Duodenal mucosa (tissue), 2 donors: ENCODE measurements around the gene ALAS2.

Experiments
- H3K27ac ChIP-seq: one replicate; pipeline ENCODE4 v1.7.0; 2013; ENCODE audit warnings: low read depth, low read length
- H3K27me3 ChIP-seq, 2 donors: one replicate each; pipeline ENCODE4 v1.7.0; 2013; ENCODE audit warnings: low read length in 2 of 2, control low read depth in 1 of 2; ENCODE audit not compliant: insufficient read depth in 2 of 2, control insufficient read depth in 1 of 2
- H3K36me3 ChIP-seq, 2 donors: one replicate each; pipeline ENCODE4 v1.7.0; 2013; ENCODE audit warnings: low read length in 2 of 2, control low read depth in 1 of 2; ENCODE audit not compliant: insufficient read depth in 2 of 2, control insufficient read depth in 1 of 2
- H3K4me1 ChIP-seq, 2 donors: one replicate each; pipeline ENCODE4 v1.7.0; 2013; ENCODE audit warnings: low read length in 2 of 2, control low read depth in 1 of 2; ENCODE audit not compliant: insufficient read depth in 2 of 2, control insufficient read depth in 1 of 2
- H3K4me3 ChIP-seq, 2 donors: one replicate each; pipeline ENCODE4 v1.7.0; 2013; ENCODE audit warnings: low read length in 2 of 2, low read depth in 1 of 2
- H3K9ac ChIP-seq, 2 donors: one replicate each; pipeline ENCODE4 v1.7.0; 2013; ENCODE audit warnings: low read length in 2 of 2, low read depth in 1 of 2
- H3K9me3 ChIP-seq, 2 donors: one replicate each; pipeline ENCODE4 v1.7.0; 2013; ENCODE audit warnings: low read length in 2 of 2, control low read depth in 1 of 2; ENCODE audit not compliant: control insufficient read depth in 1 of 2

Gene ALAS2

GRCh38 chrX:55006827-55007621 is 23.8 kb downstream of the ALAS2 start:
- Histone ChIP-seq H3K9ac (peak overlapping the region in 1 of 2 donors; percentile 33), H3K27ac (peak overlapping the region; percentile 32), H3K27me3 (no peaks in the 10 kb centered on the region)

GRCh38 chrX:55005256-55005655 is 25.5 kb downstream of the ALAS2 start:
- no peaks in the 10 kb centered on the region for H3K9me3 ChIP-seq
- H3K36me3 ChIP-seq, result peaks cover 18 to 39% of the 10 kb centered on the region in 2 donors
- H3K4me1 ChIP-seq, result peaks cover 23 to 25% of the 10 kb centered on the region in 2 donors
- no peaks in the 10 kb centered on the region for H3K27me3 ChIP-seq
- H3K9ac ChIP-seq, result no peak overlapping the region
- H3K27ac ChIP-seq, result no peak overlapping the region
- H3K4me3 ChIP-seq, result no peak overlapping the region

More at GRCh38 chrX:55006827-55007621, 23.8 kb downstream of the ALAS2 start:
- Histone ChIP-seq H3K4me1 (peaks cover 13 to 14% of the 10 kb centered on the region in 2 donors), H3K4me3 (peak overlapping the region; percentile 28 to 29), H3K9me3 (no peaks in the 10 kb centered on the region), H3K36me3 (peaks cover 18 to 37% of the 10 kb centered on the region in 2 donors)

GRCh38 chrX:55004231-55004630 is 26.5 kb downstream of the ALAS2 start:
- H3K9me3 ChIP-seq, result no peaks in the 10 kb centered on the region

GRCh38 chrX:54999717-55000598 is 30.8 kb downstream of the ALAS2 start, which contains the start of gene APEX2:
APEX2 (plus strand) TSS chrX:55000363; CDS start chrX:55000423, 60 bp downstream.
- Histone ChIP-seq H3K27me3 (no peaks in the 10 kb centered on the region), H3K9ac (peak within 1 kb of the TSS; percentile 79 to 80), H3K4me3 (peak within 1 kb of the TSS; percentile 87 to 93), H3K4me1 (peaks cover 9 to 17% of the 10 kb centered on the region in 2 donors), H3K27ac (peak within 1 kb of the TSS; percentile 88), H3K36me3 (peaks cover 13 to 30% of the 10 kb centered on the region in 2 donors), H3K9me3 (no peaks in the 10 kb centered on the region)

More at GRCh38 chrX:55004231-55004630, 26.5 kb downstream of the ALAS2 start:
- peaks cover 18 to 39% of the 10 kb centered on the region in 2 donors for H3K36me3 ChIP-seq
- H3K27ac ChIP-seq, result no peak overlapping the region
- H3K27me3 ChIP-seq, result no peaks in the 10 kb centered on the region
- peaks cover 23 to 28% of the 10 kb centered on the region in 2 donors for H3K4me1 ChIP-seq
- H3K9ac ChIP-seq, result no peak overlapping the region
- no peak overlapping the region for H3K4me3 ChIP-seq

- Histone ChIP-seq H3K4me3 (no peak overlapping the region), H3K27me3 (no peaks in the 10 kb centered on the region), H3K36me3 (no peaks in the 10 kb centered on the region), H3K9me3 (no peaks in the 10 kb centered on the region), H3K9ac (no peak overlapping the region), H3K27ac (no peak overlapping the region), H3K4me1 (peaks cover 0 to 7% of the 10 kb centered on the region in 2 donors)
These were observed 35.2 kb downstream of the ALAS2 start for GRCh38 chrX:54995621-54996020.

GRCh38 chrX:54994668-54995351 is 36.0 kb downstream of the ALAS2 start:
- H3K9ac ChIP-seq, result no peak overlapping the region
- no peak overlapping the region for H3K4me3 ChIP-seq
- H3K27me3 ChIP-seq, result no peaks in the 10 kb centered on the region

GRCh38 chrX:54994099-54994498 is 36.7 kb downstream of the ALAS2 start, which contains the start of gene PFKFB1:
PFKFB1 (minus strand) TSS chrX:54994188; CDS start chrX:54994007, 181 bp downstream.
- no peaks in the 10 kb centered on the region for H3K27me3 ChIP-seq
- no peak within 1 kb of the TSS for H3K27ac ChIP-seq
- no peaks in the 10 kb centered on the region for H3K9me3 ChIP-seq
- peaks cover 0 to 2% of the 10 kb centered on the region in 2 donors for H3K4me1 ChIP-seq
- no peak within 1 kb of the TSS for H3K4me3 ChIP-seq
- H3K36me3 ChIP-seq, result no peaks in the 10 kb centered on the region
- H3K9ac ChIP-seq, result no peak within 1 kb of the TSS

More at GRCh38 chrX:54994668-54995351, 36.0 kb downstream of the ALAS2 start:
- H3K4me1 ChIP-seq, result peaks cover 0 to 6% of the 10 kb centered on the region in 2 donors
- no peaks in the 10 kb centered on the region for H3K36me3 ChIP-seq
- no peak overlapping the region for H3K27ac ChIP-seq
- no peaks in the 10 kb centered on the region for H3K9me3 ChIP-seq

GRCh38 chrX:54992911-54993622 is 37.7 kb downstream of the ALAS2 start:
- H3K27ac ChIP-seq, result no peak overlapping the region

GRCh38 chrX:54991706-54992105 is 39.1 kb downstream of the ALAS2 start:
- H3K4me1 ChIP-seq, result no peaks in the 10 kb centered on the region
- H3K9ac ChIP-seq, result no peak overlapping the region
- no peaks in the 10 kb centered on the region for H3K27me3 ChIP-seq
- H3K9me3 ChIP-seq, result no peaks in the 10 kb centered on the region
- H3K27ac ChIP-seq, result no peak overlapping the region
- no peaks in the 10 kb centered on the region for H3K36me3 ChIP-seq
- no peak overlapping the region for H3K4me3 ChIP-seq

More at GRCh38 chrX:54992911-54993622, 37.7 kb downstream of the ALAS2 start:
- Histone ChIP-seq H3K27me3 (no peaks in the 10 kb centered on the region), H3K9ac (no peak overlapping the region), H3K9me3 (no peaks in the 10 kb centered on the region), H3K4me3 (no peak overlapping the region), H3K36me3 (no peaks in the 10 kb centered on the region), H3K4me1 (no peaks in the 10 kb centered on the region)
